CD14-positive monocyte (primary cell): ENCODE measurements around the gene ZNF497. TPM values are rescaled to one million over a fixed set of nuclear protein-coding genes. Genes with fewer than 3 reads are reported as not detected.

Experiments
- DNase-seq, 3 donors: peaks; one replicate each; pipeline ENCODE4 v3.0.0-alpha.2; 2011 to 2022
- H2AFZ ChIP-seq: 2 replicates; pipeline ENCODE4 v1.6.0; 2012; ENCODE audit warnings: mild to moderate bottlenecking, low read depth, low read length, inconsistent platforms; ENCODE audit not compliant: insufficient read depth, poor library complexity, severe bottlenecking
- H3K27ac ChIP-seq, 2 donors: 1 replicate in 1 of 2; 2 replicates in 1 of 2; pipeline ENCODE4 v1.5.1; 2012 to 2013; ENCODE audit warnings: low read length in 2 of 2, control low read depth in 1 of 2, inconsistent platforms in 1 of 2, low read depth in 1 of 2, mild to moderate bottlenecking in 1 of 2
- H3K27me3 ChIP-seq, 2 donors: one replicate each; pipeline versions ENCODE4 v1.6.0 to v1.6.1; 2011 to 2013; ENCODE audit warnings: low read length in 2 of 2; ENCODE audit not compliant: control insufficient read depth in 2 of 2, insufficient read depth in 2 of 2
- H3K36me3 ChIP-seq, 2 donors: replicated peaks in 1 of 2; 1 replicate in 1 of 2; 2 replicates in 1 of 2; pipeline versions ENCODE4 v1.5.1 to v1.6.1; 2012 to 2013; ENCODE audit warnings: low read length in 2 of 2, control low read depth in 1 of 2, inconsistent platforms in 1 of 2, mild to moderate bottlenecking in 1 of 2; ENCODE audit not compliant: insufficient read depth in 2 of 2, control insufficient read depth in 1 of 2
- H3K4me1 ChIP-seq, 2 donors: 1 replicate in 1 of 2; 2 replicates in 1 of 2; pipeline versions ENCODE4 v1.5.1 to v1.6.1; 2012 to 2013; ENCODE audit warnings: low read length in 2 of 2, control low read depth in 1 of 2, inconsistent platforms in 1 of 2, mild to moderate bottlenecking in 1 of 2, moderate library complexity in 1 of 2; ENCODE audit not compliant: insufficient read depth in 2 of 2, control insufficient read depth in 1 of 2
- H3K4me2 ChIP-seq: replicated peaks from 2 replicates; pipeline ENCODE3; 2012; ENCODE audit warnings: low read length, moderate library complexity, mild to moderate bottlenecking; ENCODE audit not compliant: poor library complexity, severe bottlenecking; ENCODE audit errors: extremely low read depth
- H3K4me3 ChIP-seq, 3 experiments: fragments of 200-600 bp in 1 of 3; sonication (generic) in 1 of 3; replicated peaks in 1 of 3; 1 replicate in 2 of 3; 2 replicates in 1 of 3; pipeline ENCODE4 v1.5.1; 2011 to 2013; ENCODE audit warnings: low read length in 3 of 3, mild to moderate bottlenecking in 3 of 3, control low read depth in 2 of 3, low read depth in 2 of 3, inconsistent platforms in 1 of 3, moderate library complexity in 1 of 3
- H3K79me2 ChIP-seq: 2 replicates; pipeline ENCODE4 v1.6.0; 2012; ENCODE audit warnings: mild to moderate bottlenecking, control low read depth, inconsistent platforms, low read length, moderate library complexity; ENCODE audit not compliant: insufficient read depth
- H3K9ac ChIP-seq: 2 replicates; pipeline ENCODE4 v1.6.0; 2017; ENCODE audit warnings: low read length, mild to moderate bottlenecking; ENCODE audit not compliant: insufficient read depth, poor library complexity, severe bottlenecking
- H3K9me3 ChIP-seq, 2 donors: replicated peaks in 1 of 2; 1 replicate in 1 of 2; 2 replicates in 1 of 2; pipeline versions ENCODE4 v1.5.1 to v1.6.1; 2012 to 2013; ENCODE audit warnings: low read length in 2 of 2, control low read depth in 1 of 2; ENCODE audit not compliant: control insufficient read depth in 1 of 2, insufficient read depth in 1 of 2
- H4K20me1 ChIP-seq: 2 replicates; pipeline ENCODE4 v1.6.0; 2012; ENCODE audit warnings: mild to moderate bottlenecking, low read length, control low read depth, moderate library complexity; ENCODE audit not compliant: insufficient read depth
- H3K27ac Mint-ChIP-seq, 7 donors: one replicate each; pipeline ENCODE4 v1.8.0; 2020; ENCODE audit warnings: mild to moderate bottlenecking in 7 of 7, mixed read lengths in 7 of 7, moderate library complexity in 6 of 7, inconsistent platforms in 2 of 7
- H3K27me3 Mint-ChIP-seq, 3 donors: one replicate each; pipeline ENCODE4 v1.8.0; 2021 to 2022; ENCODE audit warnings: low read depth in 3 of 3, mild to moderate bottlenecking in 3 of 3, mixed read lengths in 3 of 3, moderate library complexity in 3 of 3, inconsistent platforms in 1 of 3
- H3K36me3 Mint-ChIP-seq, 2 donors: one replicate each; pipeline ENCODE4 v1.8.0; 2020; ENCODE audit warnings: mixed read lengths in 2 of 2, inconsistent platforms in 1 of 2, mild to moderate bottlenecking in 1 of 2
- H3K4me1 Mint-ChIP-seq: one replicate; pipeline ENCODE4 v1.8.0; 2020; ENCODE audit warnings: mild to moderate bottlenecking, mixed read lengths
- H3K4me3 Mint-ChIP-seq, 2 donors: one replicate each; pipeline ENCODE4 v1.8.0; 2020; ENCODE audit warnings: mild to moderate bottlenecking in 2 of 2, mixed read lengths in 2 of 2, moderate library complexity in 1 of 2
- H3K9me3 Mint-ChIP-seq, 7 donors: one replicate each; pipeline ENCODE4 v1.8.0; 2020 to 2022; ENCODE audit warnings: mixed read lengths in 7 of 7, mild to moderate bottlenecking in 6 of 7, moderate library complexity in 6 of 7, inconsistent platforms in 2 of 7
- WGBS: methylation state at CpG from one replicate; pipeline ENCODE4 v1.1.5; 2013; ENCODE audit warnings: missing lambda C conversion rate; ENCODE audit not compliant: insufficient coverage; 5-methylcytosine and 5-hydroxymethylcytosine counted together
- intact Hi-C, 2 donors: fragments of 100-400 bp; cut with micrococcal nuclease; formaldehyde crosslinking; loops; one replicate each; pipeline versions ENCODE4 v1.15.0 to v1.15.1; 2023
- polyA plus RNA-seq, 3 donors: library from polyadenylated mRNA; depleted of rRNA in 1 of 3; unstranded in 2 of 3; stranded (reverse) in 1 of 3; fragments of 300-500 nt in 2 of 3; fragments of >200 nt in 1 of 3; fragmentation: Illumina TruSeq in 2 of 3; gene quantifications; 1 replicate in 2 of 3; 2 replicates in 1 of 3; pipeline ENCODE4 v1.2.3, GENCODE V29; 2012 to 2021
- TF ChIP-seq, protein P1 (sequence below): fragments of 200-600 bp; IDR thresholded peaks from one replicate; pipeline ENCODE4 v1.8.0; 2022; ENCODE audit warnings: antibody characterized with exemption, mild to moderate bottlenecking

The ZNF497 gene
- polyA plus RNA-seq, 3 donors: 0.28 to 0.60 (median 0.41) TPM

DNA sequence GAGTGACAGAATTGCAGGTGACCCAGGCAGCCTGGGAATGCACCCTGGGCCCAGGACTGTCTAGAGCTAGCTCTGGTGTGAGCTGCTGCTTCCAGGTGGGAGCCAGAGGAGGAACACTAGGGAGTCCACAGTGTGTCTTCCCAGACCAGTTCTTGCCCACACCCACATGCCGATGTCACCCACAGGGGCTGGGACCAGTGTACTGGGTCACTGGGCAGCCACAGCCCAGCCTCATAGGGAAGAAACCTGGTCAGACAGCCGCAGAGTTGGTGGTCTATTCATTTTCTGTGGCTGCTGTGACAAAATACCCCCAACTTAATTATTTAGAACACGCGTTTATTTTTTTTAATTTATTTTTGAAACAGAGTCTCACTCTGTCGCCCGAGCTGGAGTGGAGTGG lies 36.0 kb upstream of the ZNF497 start:
- TF ChIP-seq, protein P1, sequence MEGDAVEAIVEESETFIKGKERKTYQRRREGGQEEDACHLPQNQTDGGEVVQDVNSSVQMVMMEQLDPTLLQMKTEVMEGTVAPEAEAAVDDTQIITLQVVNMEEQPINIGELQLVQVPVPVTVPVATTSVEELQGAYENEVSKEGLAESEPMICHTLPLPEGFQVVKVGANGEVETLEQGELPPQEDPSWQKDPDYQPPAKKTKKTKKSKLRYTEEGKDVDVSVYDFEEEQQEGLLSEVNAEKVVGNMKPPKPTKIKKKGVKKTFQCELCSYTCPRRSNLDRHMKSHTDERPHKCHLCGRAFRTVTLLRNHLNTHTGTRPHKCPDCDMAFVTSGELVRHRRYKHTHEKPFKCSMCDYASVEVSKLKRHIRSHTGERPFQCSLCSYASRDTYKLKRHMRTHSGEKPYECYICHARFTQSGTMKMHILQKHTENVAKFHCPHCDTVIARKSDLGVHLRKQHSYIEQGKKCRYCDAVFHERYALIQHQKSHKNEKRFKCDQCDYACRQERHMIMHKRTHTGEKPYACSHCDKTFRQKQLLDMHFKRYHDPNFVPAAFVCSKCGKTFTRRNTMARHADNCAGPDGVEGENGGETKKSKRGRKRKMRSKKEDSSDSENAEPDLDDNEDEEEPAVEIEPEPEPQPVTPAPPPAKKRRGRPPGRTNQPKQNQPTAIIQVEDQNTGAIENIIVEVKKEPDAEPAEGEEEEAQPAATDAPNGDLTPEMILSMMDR: no peak
- DNase-seq: no peak
- H4K20me1 ChIP-seq: no peaks in the 10 kb centered on the region
- Mint-ChIP-seq H3K27me3 (peaks cover 30 to 44% (median 43%) of the 10 kb centered on the region in 3 donors), H3K9me3 (peaks cover 0 to 11% (median 0%) of the 10 kb centered on the region in 7 donors), H3K4me3 (no peak overlapping the region), H3K4me1 (peaks cover 20% of the 10 kb centered on the region), H3K36me3 (peaks cover 18 to 20% of the 10 kb centered on the region in 2 donors), H3K27ac (no peak overlapping the region)
- no peak overlapping the region for H3K9ac ChIP-seq
- no peak overlapping the region for H2AFZ ChIP-seq
- WGBS: 60% methylated on average over 1 of the region's 6 CpGs
- intact Hi-C loops: no loop called here
- no peak overlapping the region for H3K4me3 ChIP-seq
- H3K4me1 ChIP-seq: peaks cover 14 to 18% of the 10 kb centered on the region in 2 donors
- H3K79me2 ChIP-seq: no peaks in the 10 kb centered on the region
- peaks cover 16 to 18% of the 10 kb centered on the region in 2 donors for H3K36me3 ChIP-seq
- no peaks in the 10 kb centered on the region for H3K9me3 ChIP-seq
- peaks cover 5 to 30% of the 10 kb centered on the region in 2 donors for H3K27me3 ChIP-seq
- H3K4me2 ChIP-seq: no peak overlapping the region
- H3K27ac ChIP-seq: no peak overlapping the region

DNA sequence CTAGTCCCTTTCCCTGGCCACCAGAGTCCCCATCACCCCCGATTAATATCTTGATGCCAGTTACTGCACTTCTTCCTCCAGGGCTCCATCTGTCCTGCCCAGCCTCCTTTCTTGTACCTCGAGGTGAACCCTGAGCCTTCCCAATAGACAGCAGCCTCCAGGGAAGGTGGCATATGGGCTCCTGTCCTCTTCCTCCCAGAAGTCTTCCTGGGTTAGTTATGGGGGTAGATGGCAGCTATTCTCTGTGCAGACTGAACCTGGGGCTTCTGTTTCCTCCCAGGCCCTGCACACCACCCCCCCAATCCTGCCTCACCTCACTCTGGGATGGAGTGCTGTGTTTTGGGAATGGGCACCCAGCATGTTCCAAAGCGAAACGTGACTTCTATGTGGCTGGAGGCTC lies 35.5 kb upstream of the ZNF497 start:
- H3K27ac Mint-ChIP-seq: no peak overlapping the region
- H3K4me3 Mint-ChIP-seq: peak overlapping the region in 1 of 2 donors; percentile 48
- H3K9me3 Mint-ChIP-seq: peaks cover 0 to 11% (median 0%) of the 10 kb centered on the region in 7 donors

More for the DNA sequence above, 35.5 kb upstream of the ZNF497 start:
- Histone ChIP-seq H3K9me3 (no peaks in the 10 kb centered on the region), H2AFZ (no peak overlapping the region), H3K4me1 (peaks cover 14 to 18% of the 10 kb centered on the region in 2 donors), H3K4me2 (no peak overlapping the region), H3K4me3 (no peak overlapping the region), H4K20me1 (no peaks in the 10 kb centered on the region), H3K27me3 (peaks cover 5 to 30% of the 10 kb centered on the region in 2 donors), H3K9ac (no peak overlapping the region), H3K27ac (no peak overlapping the region), H3K36me3 (peaks cover 20 to 22% of the 10 kb centered on the region in 2 donors), H3K79me2 (no peaks in the 10 kb centered on the region)
- TF ChIP-seq, protein P1: no peak
- H3K36me3 Mint-ChIP-seq: peaks cover 22 to 24% of the 10 kb centered on the region in 2 donors
- 100% methylated on average over 1 of the region's 4 CpGs for WGBS
- H3K4me1 Mint-ChIP-seq: peaks cover 20% of the 10 kb centered on the region
- DNase-seq: no peak
- intact Hi-C loops: no loop called here
- H3K27me3 Mint-ChIP-seq: peaks cover 30 to 44% (median 43%) of the 10 kb centered on the region in 3 donors
